Panc1 (cell line): ENCODE measurements around the gene RPS2.

Source experiments
- POLR2AphosphoS5 ChIP-seq: IDR thresholded peaks from 2 replicates; pipeline ENCODE4 v1.6.1; 2012; ENCODE audit warnings: mild to moderate bottlenecking, low read depth, low read length, moderate library complexity
- SIN3A ChIP-seq: IDR thresholded peaks from 2 replicates; pipeline ENCODE4 v1.6.1; 2012; ENCODE audit warnings: low read depth, mild to moderate bottlenecking, low read length, moderate library complexity, borderline replicate concordance; ENCODE audit not compliant: insufficient read depth
- TCF7L2 ChIP-seq: IDR thresholded peaks from 2 replicates; pipeline ENCODE4 v1.6.1; 2011; ENCODE audit warnings: mild to moderate bottlenecking, low read depth, low read length, inconsistent platforms
- TF ChIP-seq, protein P1 (sequence below): fragments of 450-650 bp; IDR thresholded peaks from 2 replicates; pipeline ENCODE4 v1.5.1; 2017; ENCODE audit warnings: mild to moderate bottlenecking
- TF ChIP-seq, protein P2 (sequence below), 2 experiments: IDR thresholded peaks; 2 replicates each; pipeline ENCODE4 v1.6.1; 2011 to 2012; ENCODE audit warnings: low read depth in 2 of 2, control low read depth in 1 of 2, low read length in 1 of 2, mild to moderate bottlenecking in 1 of 2, moderate library complexity in 1 of 2; ENCODE audit not compliant: insufficient read depth in 1 of 2

DNA sequence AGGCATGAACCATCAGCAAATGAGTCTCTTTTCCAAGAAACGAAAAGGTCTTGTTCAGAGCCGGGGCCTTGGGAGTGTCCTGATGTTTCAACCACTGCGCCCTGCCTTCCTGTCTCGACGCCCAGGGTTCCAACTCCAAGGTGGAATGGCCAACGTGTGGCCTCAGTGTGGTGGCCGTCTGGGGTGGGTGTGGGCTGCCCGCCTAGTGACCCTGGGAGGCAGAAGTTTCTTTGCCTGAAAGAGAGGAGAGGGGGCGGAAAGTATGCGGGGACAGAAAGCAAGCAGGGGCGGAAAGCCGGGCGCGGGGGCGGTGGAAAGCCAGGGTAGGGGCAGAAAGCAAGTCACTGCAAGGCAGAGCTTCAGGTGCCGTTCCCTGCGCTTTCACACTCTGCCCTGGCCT lies 25.7 kb downstream of the RPS2 start:
- TF ChIP-seq POLR2AphosphoS5 (no peak), SIN3A (no peak), TCF7L2 (no peak)
- TF ChIP-seq, protein P1, sequence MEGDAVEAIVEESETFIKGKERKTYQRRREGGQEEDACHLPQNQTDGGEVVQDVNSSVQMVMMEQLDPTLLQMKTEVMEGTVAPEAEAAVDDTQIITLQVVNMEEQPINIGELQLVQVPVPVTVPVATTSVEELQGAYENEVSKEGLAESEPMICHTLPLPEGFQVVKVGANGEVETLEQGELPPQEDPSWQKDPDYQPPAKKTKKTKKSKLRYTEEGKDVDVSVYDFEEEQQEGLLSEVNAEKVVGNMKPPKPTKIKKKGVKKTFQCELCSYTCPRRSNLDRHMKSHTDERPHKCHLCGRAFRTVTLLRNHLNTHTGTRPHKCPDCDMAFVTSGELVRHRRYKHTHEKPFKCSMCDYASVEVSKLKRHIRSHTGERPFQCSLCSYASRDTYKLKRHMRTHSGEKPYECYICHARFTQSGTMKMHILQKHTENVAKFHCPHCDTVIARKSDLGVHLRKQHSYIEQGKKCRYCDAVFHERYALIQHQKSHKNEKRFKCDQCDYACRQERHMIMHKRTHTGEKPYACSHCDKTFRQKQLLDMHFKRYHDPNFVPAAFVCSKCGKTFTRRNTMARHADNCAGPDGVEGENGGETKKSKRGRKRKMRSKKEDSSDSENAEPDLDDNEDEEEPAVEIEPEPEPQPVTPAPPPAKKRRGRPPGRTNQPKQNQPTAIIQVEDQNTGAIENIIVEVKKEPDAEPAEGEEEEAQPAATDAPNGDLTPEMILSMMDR: no peak
- TF ChIP-seq, protein P2, sequence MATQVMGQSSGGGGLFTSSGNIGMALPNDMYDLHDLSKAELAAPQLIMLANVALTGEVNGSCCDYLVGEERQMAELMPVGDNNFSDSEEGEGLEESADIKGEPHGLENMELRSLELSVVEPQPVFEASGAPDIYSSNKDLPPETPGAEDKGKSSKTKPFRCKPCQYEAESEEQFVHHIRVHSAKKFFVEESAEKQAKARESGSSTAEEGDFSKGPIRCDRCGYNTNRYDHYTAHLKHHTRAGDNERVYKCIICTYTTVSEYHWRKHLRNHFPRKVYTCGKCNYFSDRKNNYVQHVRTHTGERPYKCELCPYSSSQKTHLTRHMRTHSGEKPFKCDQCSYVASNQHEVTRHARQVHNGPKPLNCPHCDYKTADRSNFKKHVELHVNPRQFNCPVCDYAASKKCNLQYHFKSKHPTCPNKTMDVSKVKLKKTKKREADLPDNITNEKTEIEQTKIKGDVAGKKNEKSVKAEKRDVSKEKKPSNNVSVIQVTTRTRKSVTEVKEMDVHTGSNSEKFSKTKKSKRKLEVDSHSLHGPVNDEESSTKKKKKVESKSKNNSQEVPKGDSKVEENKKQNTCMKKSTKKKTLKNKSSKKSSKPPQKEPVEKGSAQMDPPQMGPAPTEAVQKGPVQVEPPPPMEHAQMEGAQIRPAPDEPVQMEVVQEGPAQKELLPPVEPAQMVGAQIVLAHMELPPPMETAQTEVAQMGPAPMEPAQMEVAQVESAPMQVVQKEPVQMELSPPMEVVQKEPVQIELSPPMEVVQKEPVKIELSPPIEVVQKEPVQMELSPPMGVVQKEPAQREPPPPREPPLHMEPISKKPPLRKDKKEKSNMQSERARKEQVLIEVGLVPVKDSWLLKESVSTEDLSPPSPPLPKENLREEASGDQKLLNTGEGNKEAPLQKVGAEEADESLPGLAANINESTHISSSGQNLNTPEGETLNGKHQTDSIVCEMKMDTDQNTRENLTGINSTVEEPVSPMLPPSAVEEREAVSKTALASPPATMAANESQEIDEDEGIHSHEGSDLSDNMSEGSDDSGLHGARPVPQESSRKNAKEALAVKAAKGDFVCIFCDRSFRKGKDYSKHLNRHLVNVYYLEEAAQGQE (IDR thresholded peaks at IDR 0.05; ENCODE audit: insufficient read depth in 1 of 2, low read depth in 2 of 2, low read length in 1 of 2): no peak
